Epithelial cell of esophagus (primary cell): ENCODE measurements around the gene NCAPG.

ENCODE experiments used
- DNase-seq: peaks from one replicate; pipeline ENCODE4 v3.0.0; 2010; ENCODE audit warnings: low read depth
- H3K4me3 ChIP-seq: 2 replicates; pipeline ENCODE4 v1.5.1; 2011; ENCODE audit warnings: mild to moderate bottlenecking, low read length, control low read depth
- CTCF ChIP-seq: IDR thresholded peaks from 2 replicates; pipeline ENCODE4 v1.5.1; 2011; ENCODE audit warnings: low read depth, mild to moderate bottlenecking, low read length, control low read depth, inconsistent platforms; ENCODE audit not compliant: insufficient read depth; ENCODE audit errors: missing control alignments

Gene NCAPG

GRCh38 chr4:17875402-17876070 lies 64.8 kb downstream of the NCAPG start:
- DNase-seq: no peak
- no peak for TF ChIP-seq CTCF
- no peak overlapping the region for H3K4me3 ChIP-seq

- DNase-seq: no peak
- TF ChIP-seq CTCF: no peak
- no peak overlapping the region for H3K4me3 ChIP-seq
Observed at GRCh38 chr4:17876943-17877342, 66.2 kb downstream of the NCAPG start.

- TF ChIP-seq CTCF: no peak
- DNase-seq: no peak
- H3K4me3 ChIP-seq: no peak overlapping the region
Observed at GRCh38 chr4:17877661-17878060, 66.9 kb downstream of the NCAPG start.

GRCh38 chr4:17884063-17884462 lies 73.3 kb downstream of the NCAPG start:
- no peak for DNase-seq
- no peak for TF ChIP-seq CTCF

GRCh38 chr4:17884511-17884910 lies 73.7 kb downstream of the NCAPG start:
- DNase-seq: no peak
- TF ChIP-seq CTCF: no peak

More at GRCh38 chr4:17884063-17884462, 73.3 kb downstream of the NCAPG start:
- no peak overlapping the region for H3K4me3 ChIP-seq

GRCh38 chr4:17889692-17890091 lies 78.9 kb downstream of the NCAPG start:
- DNase-seq: no peak
- TF ChIP-seq CTCF: no peak
- H3K4me3 ChIP-seq: no peak overlapping the region

More at GRCh38 chr4:17884511-17884910, 73.7 kb downstream of the NCAPG start:
- no peak overlapping the region for H3K4me3 ChIP-seq

GRCh38 chr4:17894421-17894820 lies 83.6 kb downstream of the NCAPG start:
- DNase-seq: no peak
- no peak for TF ChIP-seq CTCF
- H3K4me3 ChIP-seq: no peak overlapping the region
